ENCODE results near the gene CDK16.

DNA sequence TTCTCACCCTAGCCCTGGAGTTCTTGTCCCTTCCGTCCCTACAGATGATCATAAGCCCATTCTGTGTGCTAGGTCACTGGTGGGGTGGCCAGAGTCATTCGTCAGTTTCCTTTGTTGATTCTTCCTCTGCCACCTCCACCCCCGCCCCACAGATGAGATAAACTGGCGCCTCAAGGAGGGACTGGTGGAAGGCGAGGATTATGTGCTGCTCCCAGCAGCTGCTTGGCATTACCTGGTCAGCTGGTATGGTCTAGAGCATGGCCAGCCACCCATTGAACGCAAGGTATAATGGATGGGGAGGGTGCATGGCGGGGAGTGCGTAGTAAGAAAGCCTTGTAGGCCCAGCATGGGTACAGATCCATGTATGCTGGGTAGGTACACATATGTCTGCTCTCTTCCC is 20.7 kb downstream of the CDK16 start:
- TF ChIP-seq, protein P1, sequence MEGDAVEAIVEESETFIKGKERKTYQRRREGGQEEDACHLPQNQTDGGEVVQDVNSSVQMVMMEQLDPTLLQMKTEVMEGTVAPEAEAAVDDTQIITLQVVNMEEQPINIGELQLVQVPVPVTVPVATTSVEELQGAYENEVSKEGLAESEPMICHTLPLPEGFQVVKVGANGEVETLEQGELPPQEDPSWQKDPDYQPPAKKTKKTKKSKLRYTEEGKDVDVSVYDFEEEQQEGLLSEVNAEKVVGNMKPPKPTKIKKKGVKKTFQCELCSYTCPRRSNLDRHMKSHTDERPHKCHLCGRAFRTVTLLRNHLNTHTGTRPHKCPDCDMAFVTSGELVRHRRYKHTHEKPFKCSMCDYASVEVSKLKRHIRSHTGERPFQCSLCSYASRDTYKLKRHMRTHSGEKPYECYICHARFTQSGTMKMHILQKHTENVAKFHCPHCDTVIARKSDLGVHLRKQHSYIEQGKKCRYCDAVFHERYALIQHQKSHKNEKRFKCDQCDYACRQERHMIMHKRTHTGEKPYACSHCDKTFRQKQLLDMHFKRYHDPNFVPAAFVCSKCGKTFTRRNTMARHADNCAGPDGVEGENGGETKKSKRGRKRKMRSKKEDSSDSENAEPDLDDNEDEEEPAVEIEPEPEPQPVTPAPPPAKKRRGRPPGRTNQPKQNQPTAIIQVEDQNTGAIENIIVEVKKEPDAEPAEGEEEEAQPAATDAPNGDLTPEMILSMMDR (conservative IDR thresholded peaks at IDR 0.05): no peak
- TF ChIP-seq ZFX (IDR thresholded peaks at IDR 0.05): no peak
